NB4 (cell line): Measurements from ENCODE around the gene F13A1.

ENCODE experiments used
- CTCF ChIP-seq: IDR thresholded peaks from one replicate; pipeline ENCODE4 v1.5.1; 2012; ENCODE audit warnings: low read depth, low read length
- MAX ChIP-seq: IDR thresholded peaks from 2 replicates; pipeline ENCODE4 v1.6.1; 2011; ENCODE audit warnings: low read depth, low read length
- MYC ChIP-seq: IDR thresholded peaks from 2 replicates; pipeline ENCODE4 v1.6.1; 2011; ENCODE audit warnings: low read depth, low read length
- POLR2A ChIP-seq: IDR thresholded peaks from 2 replicates; pipeline ENCODE4 v1.6.1; 2011; ENCODE audit warnings: mild to moderate bottlenecking; ENCODE audit not compliant: insufficient read length; ENCODE audit errors: extremely low read depth

DNA sequence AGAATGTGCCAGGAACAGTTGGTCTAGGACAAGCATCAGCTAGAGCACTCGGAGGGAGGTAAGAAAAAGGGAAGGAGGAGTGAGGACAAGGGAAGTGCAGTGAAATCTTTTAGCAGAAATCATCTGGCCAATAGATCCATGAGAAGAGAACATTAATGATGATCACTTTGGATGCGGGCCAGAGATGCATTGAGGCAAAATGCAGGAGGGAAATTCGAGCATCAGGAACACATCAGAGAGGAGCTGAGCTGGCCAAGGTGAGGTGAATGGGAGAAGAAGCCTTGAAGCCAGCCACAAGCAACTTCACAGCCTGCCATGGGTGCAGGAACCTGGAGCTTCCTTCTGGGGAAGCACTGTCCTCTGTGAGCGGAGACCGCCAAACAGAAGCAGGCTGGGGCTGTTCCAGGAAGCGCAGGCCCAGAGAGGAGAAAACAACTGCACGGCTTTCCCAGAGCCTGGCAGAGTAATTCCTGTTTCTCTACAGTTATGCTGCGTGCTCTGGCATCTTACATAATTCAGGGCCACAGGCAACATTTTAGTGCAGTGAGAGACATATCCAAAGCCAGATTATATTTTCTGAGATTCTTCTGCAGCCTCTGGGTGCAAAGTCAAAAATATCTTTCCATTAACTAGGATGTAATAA, 143.8 kb downstream of the F13A1 start:
- TF ChIP-seq CTCF (no peak), POLR2A (no peak), MYC (no peak), MAX (no peak)
